Calu3 (cell line): ENCODE measurements around the gene PDRG1. TPM values are rescaled to one million over a fixed set of nuclear protein-coding genes. Genes with fewer than 3 reads are reported as not detected.
"Not testable (repeated sequence)": the region's sequence is repeated elsewhere in the genome, so short reads cannot be mapped to it uniquely, and the experiment has no call there.

Source experiments
- BruUV-seq: library from RNA; stranded (reverse); fragments of 400-500 nt; replicated peaks from 2 replicates; lab custom pipeline; 2021; lab: Mats Ljungman, UMichigan
- CTCF ChIA-PET: fragments of 300-600 bp; sonication (Branson Sonifier 250); formaldehyde crosslinking; loops from one replicate; lab custom pipeline; 2022; ENCODE audit warnings: antibody characterized with exemption; lab: Charles Lee
- DNase-seq: peaks from one replicate; pipeline ENCODE4 v3.0.0; 2022
- H3K27ac Mint-ChIP-seq: one replicate; pipeline ENCODE4 v1.8.0; 2022; ENCODE audit warnings: mixed read lengths; ENCODE audit not compliant: unreplicated experiment
- H3K27me3 Mint-ChIP-seq: one replicate; pipeline ENCODE4 v1.8.0; 2022; ENCODE audit warnings: mixed read lengths; ENCODE audit not compliant: unreplicated experiment
- H3K36me3 Mint-ChIP-seq: one replicate; pipeline ENCODE4 v1.8.0; 2022; ENCODE audit warnings: mild to moderate bottlenecking, moderate library complexity, mixed read lengths; ENCODE audit not compliant: insufficient read depth, unreplicated experiment
- H3K4me1 Mint-ChIP-seq: one replicate; pipeline ENCODE4 v1.8.0; 2022; ENCODE audit warnings: mild to moderate bottlenecking, low read depth, mixed read lengths; ENCODE audit not compliant: unreplicated experiment
- H3K4me3 Mint-ChIP-seq: one replicate; pipeline ENCODE4 v1.8.0; 2022; ENCODE audit warnings: mild to moderate bottlenecking, low read depth, moderate library complexity, mixed read lengths; ENCODE audit not compliant: unreplicated experiment
- H3K9me3 Mint-ChIP-seq: one replicate; pipeline ENCODE4 v1.8.0; 2022; ENCODE audit warnings: low read depth, mixed read lengths; ENCODE audit not compliant: unreplicated experiment
- CTCF ChIP-seq: fragments of 200-600 bp; IDR thresholded peaks from one replicate; pipeline ENCODE4 v1.8.0; 2022; ENCODE audit warnings: antibody characterized with exemption; ENCODE audit not compliant: unreplicated experiment
- intact Hi-C: fragments of 100-400 bp; cut with micrococcal nuclease; formaldehyde crosslinking; loops from one replicate; pipeline ENCODE4 v1.10.0; 2022; ENCODE audit not compliant: unreplicated experiment
- total RNA-seq: library from RNA; stranded (reverse); gene quantifications from 2 replicates; pipeline ENCODE4 v1.2.3, GENCODE V29; 2022

Gene PDRG1
- total RNA-seq, 1 experiment from 2014 or later: 24.5 TPM

GRCh38 chr20:31922588-31922987 is 29.3 kb downstream of the PDRG1 start:
- Mint-ChIP-seq H3K9me3 (no peaks in the 10 kb centered on the region), H3K27ac (no peak overlapping the region), H3K27me3 (peaks cover 88% of the 10 kb centered on the region), H3K4me3 (no peak overlapping the region), H3K4me1 (no peaks in the 10 kb centered on the region), H3K36me3 (no peaks in the 10 kb centered on the region)
- TF ChIP-seq CTCF: no peak
- intact Hi-C loops: no loop called here
- no TSS peak for BruUV-seq
- CTCF ChIA-PET: interaction anchor here (0.6 to 0.7 kb wide), 2 partner anchors 19 to 255 kb away, joined by 4 read pairs; no protein-coding TSS in a partner anchor
- DNase-seq: no peak

GRCh38 chr20:31922181-31922580 is 29.7 kb downstream of the PDRG1 start:
- BruUV-seq: no TSS peak
- no peaks in the 10 kb centered on the region for H3K36me3 Mint-ChIP-seq
- no peak for TF ChIP-seq CTCF
- DNase-seq: no peak
- CTCF ChIA-PET: interaction anchor here (0.7 kb wide), 1 partner anchor 254 kb away, joined by 4 read pairs; no protein-coding TSS in a partner anchor
- peaks cover 92% of the 10 kb centered on the region for H3K27me3 Mint-ChIP-seq
- H3K27ac Mint-ChIP-seq: no peak overlapping the region
- intact Hi-C loops: no loop called here
- no peaks in the 10 kb centered on the region for H3K4me1 Mint-ChIP-seq
- H3K4me3 Mint-ChIP-seq: no peak overlapping the region
- H3K9me3 Mint-ChIP-seq: no peaks in the 10 kb centered on the region

- H3K4me3 Mint-ChIP-seq, BruUV-seq, H3K9me3 Mint-ChIP-seq, H3K4me1 Mint-ChIP-seq, H3K36me3 Mint-ChIP-seq, H3K27ac Mint-ChIP-seq, CTCF ChIA-PET, intact Hi-C loops, DNase-seq: not testable (repeated sequence)
- peaks cover 94% of the 10 kb centered on the region for H3K27me3 Mint-ChIP-seq
These were observed 30.4 kb downstream of the PDRG1 start for GRCh38 chr20:31921480-31921879.

- no peaks in the 10 kb centered on the region for H3K9me3 Mint-ChIP-seq
These were observed 31.5 kb downstream of the PDRG1 start for GRCh38 chr20:31920275-31920855.

More at GRCh38 chr20:31920275-31920855, 31.5 kb downstream of the PDRG1 start:
- intact Hi-C loops: no loop called here
- no peak for DNase-seq
- CTCF ChIA-PET: no interaction called here
- BruUV-seq: no TSS peak
- H3K4me1 Mint-ChIP-seq: no peaks in the 10 kb centered on the region
- H3K36me3 Mint-ChIP-seq: no peaks in the 10 kb centered on the region
- H3K27ac Mint-ChIP-seq: no peak overlapping the region
- TF ChIP-seq CTCF: no peak
- peaks cover 94% of the 10 kb centered on the region for H3K27me3 Mint-ChIP-seq
- H3K4me3 Mint-ChIP-seq: no peak overlapping the region
